ENCODE results near the gene F8A3. TPM values are rescaled to one million over a fixed set of nuclear protein-coding genes. Genes with fewer than 3 reads are reported as not detected.
"Not testable (repeated sequence)": the region's sequence is repeated elsewhere in the genome, so short reads cannot be mapped to it uniquely, and the experiment has no call there.

Gene F8A3
- total RNA-seq = 1.5 TPM

DNA sequence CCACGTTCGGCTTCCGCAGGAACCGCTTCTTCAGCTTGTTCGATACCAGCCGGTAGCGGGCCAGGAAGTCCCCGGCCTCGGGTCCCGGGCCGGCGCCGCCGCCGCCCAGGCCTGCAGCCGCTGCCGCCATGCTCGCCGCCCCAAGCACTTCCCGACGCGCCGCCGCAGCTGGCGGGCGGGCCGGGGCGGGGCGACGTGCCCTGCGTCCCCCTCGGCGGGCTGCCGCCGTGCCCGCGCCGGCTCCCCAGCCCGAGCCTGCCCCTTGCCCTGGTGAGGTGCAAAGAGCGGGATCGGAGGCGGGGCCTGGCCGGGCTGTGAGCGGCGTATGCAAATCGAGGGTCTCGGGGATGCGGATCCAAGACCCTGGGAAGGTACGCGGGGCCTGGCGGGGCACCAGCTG lies at the start of gene F8A3:
F8A3 (minus strand) TSS at position 150 of the 400 bp plus-strand sequence; CDS start at position 130, 20 bp downstream.
- not testable (repeated sequence) for H3K27me3 ChIP-seq (ENCODE audit: insufficient read depth, low read length); H3K4me1 ChIP-seq (ENCODE audit: insufficient read depth, low read length)

DNA sequence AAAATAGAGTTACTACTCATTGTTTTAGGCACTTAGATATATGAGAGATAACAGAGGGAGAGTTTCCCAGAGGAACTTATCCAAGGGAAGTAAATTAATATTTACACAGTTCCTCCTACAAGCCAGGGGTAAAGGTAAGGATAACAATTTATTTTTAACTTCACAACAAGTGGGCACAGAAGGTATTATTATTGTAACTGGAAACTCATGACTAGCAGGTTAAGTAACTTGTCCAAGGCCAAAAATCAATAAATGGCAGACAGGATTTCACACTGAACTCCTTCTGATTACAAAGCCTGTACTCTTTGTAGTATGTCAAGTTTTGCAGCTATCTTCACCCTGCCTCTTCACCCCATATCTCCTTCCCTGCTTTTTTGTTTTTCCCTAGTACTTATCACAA lies 46.9 kb upstream of the F8A3 start:
- no peaks in the 10 kb centered on the region for H3K9me3 ChIP-seq (ENCODE audit: low read depth, low read length)
- H3K27me3 ChIP-seq (ENCODE audit: insufficient read depth, low read length) = no peaks in the 10 kb centered on the region
- H3K4me1 ChIP-seq (ENCODE audit: insufficient read depth, low read length) = no peaks in the 10 kb centered on the region
- H3K4me3 ChIP-seq (ENCODE audit: low read length) = no peak overlapping the region

More for the DNA sequence above, at the start of gene F8A3:
- not testable (repeated sequence) for H3K4me3 ChIP-seq (ENCODE audit: low read length); H3K9me3 ChIP-seq (ENCODE audit: low read depth, low read length)

DNA sequence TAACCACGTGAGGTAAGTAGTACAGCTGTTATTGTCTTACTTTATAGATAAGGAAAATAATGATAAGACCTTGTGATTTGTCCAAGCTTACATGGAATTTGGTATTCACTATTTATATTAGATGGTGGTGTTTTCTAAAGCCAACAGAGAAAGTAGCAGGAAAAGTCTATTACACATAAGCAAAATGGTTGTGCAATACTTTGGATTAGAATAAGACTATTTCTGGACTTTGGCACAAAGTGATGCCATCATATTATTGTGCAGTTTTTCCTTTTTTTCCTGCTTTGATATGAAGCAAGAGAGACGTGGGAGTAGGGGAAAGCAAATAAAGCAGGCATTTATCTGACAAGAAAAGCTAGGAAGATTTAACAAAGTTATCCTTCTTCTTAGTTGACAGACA lies 36.7 kb upstream of the F8A3 start:
- H3K27me3 ChIP-seq (ENCODE audit: insufficient read depth, low read length); H3K9me3 ChIP-seq (ENCODE audit: low read depth, low read length); H3K4me3 ChIP-seq (ENCODE audit: low read length); H3K4me1 ChIP-seq (ENCODE audit: insufficient read depth, low read length): not testable (repeated sequence)

GRCh38 chrX:155491421-155491820 lies 33.0 kb upstream of the F8A3 start:
- H3K9me3 ChIP-seq (ENCODE audit: low read depth, low read length); H3K4me1 ChIP-seq (ENCODE audit: insufficient read depth, low read length); H3K4me3 ChIP-seq (ENCODE audit: low read length); H3K27me3 ChIP-seq (ENCODE audit: insufficient read depth, low read length): not testable (repeated sequence)

DNA sequence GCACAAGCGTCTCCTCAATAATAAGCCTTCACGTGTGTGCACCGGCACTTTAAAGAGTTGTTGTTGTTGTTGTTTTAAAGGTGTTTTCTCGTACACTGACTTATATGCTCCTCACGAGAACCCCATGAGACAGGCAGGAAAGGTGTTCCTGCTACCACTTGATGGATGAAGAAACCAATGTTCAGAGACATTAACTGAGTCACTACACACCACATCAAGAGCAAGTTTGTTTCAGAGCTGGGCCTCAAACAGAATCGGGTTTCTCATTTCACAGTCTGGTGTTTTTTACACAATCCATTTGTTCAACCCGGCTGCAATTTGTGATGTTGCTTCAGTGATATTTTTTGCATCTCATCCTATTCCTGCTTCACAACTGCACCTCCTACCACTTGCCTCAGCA lies 18.7 kb upstream of the F8A3 start:
- H3K27me3 ChIP-seq (ENCODE audit: insufficient read depth, low read length); H3K4me1 ChIP-seq (ENCODE audit: insufficient read depth, low read length); H3K4me3 ChIP-seq (ENCODE audit: low read length); H3K9me3 ChIP-seq (ENCODE audit: low read depth, low read length): not testable (repeated sequence)

- not testable (repeated sequence) for H3K4me1 ChIP-seq (ENCODE audit: insufficient read depth, low read length); H3K27me3 ChIP-seq (ENCODE audit: insufficient read depth, low read length); H3K9me3 ChIP-seq (ENCODE audit: low read depth, low read length); H3K4me3 ChIP-seq (ENCODE audit: low read length)
Observed at GRCh38 chrX:155466269-155466938, 8.0 kb upstream of the F8A3 start.

GRCh38 chrX:155460501-155460900 lies 2.1 kb upstream of the F8A3 start:
- H3K9me3 ChIP-seq (ENCODE audit: low read depth, low read length); H3K4me1 ChIP-seq (ENCODE audit: insufficient read depth, low read length); H3K27me3 ChIP-seq (ENCODE audit: insufficient read depth, low read length); H3K4me3 ChIP-seq (ENCODE audit: low read length): not testable (repeated sequence)

DNA sequence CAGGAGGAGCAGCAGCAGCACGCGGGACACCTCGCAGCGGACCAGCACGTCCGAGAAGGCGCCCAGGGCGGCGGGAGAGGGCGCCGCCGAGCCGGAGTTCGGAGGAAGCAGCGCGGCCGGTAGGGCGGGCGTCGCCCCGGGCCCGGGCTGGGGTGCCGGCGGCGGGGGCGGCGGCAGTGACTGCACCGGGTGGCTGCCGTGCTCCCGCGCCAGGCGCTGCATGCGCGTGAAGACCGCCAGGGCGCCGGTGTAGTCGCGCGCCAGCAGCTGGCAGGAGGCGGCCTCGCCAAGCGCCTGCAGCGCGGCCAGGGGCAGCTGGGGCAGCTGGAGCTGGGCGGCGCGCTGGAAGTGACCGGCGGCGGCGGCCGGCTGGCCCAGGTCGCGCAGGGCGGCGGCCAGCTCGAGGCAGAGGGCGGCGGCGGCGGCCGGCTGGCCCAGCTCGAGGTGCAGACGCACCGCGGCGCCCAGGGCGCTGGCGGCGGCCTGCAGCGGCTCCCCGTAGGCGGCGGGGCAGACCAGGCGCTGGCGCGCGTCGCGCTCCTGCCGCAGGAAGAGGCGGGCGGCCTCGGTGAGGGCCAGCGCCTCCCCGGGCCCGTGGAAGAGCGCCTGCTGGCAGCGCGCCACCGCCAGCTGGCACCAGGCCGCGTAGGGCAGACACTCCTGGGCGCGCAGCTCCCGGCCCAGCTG lies 516 bp downstream of the F8A3 start:
- not testable (repeated sequence) for H3K9me3 ChIP-seq (ENCODE audit: low read depth, low read length); H3K4me1 ChIP-seq (ENCODE audit: insufficient read depth, low read length); H3K27me3 ChIP-seq (ENCODE audit: insufficient read depth, low read length); H3K4me3 ChIP-seq (ENCODE audit: low read length)

DNA sequence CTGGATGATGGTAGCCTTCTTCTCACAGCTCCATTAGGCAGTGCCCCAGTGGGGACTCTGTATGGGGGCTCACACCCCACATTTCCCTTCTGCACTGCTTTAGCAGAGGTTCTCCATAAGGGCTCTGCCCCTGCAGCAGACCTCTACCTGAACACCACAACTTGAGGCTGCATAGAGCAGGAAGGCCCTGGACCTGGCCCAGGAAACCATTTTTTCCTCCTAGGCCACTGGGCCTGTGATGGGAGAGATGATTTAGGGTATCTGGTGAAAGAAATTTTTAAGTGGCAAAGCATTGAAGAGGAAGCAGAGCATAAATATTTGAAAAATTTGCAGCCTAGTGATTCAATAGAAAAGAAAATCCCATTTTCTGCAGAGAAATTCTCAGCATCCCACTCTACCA lies 17.3 kb downstream of the F8A3 start:
- Histone ChIP-seq H3K4me1 (ENCODE audit: insufficient read depth, low read length) (no peaks in the 10 kb centered on the region), H3K27me3 (ENCODE audit: insufficient read depth, low read length) (no peaks in the 10 kb centered on the region), H3K4me3 (ENCODE audit: low read length) (no peak overlapping the region), H3K9me3 (ENCODE audit: low read depth, low read length) (no peaks in the 10 kb centered on the region)

DNA sequence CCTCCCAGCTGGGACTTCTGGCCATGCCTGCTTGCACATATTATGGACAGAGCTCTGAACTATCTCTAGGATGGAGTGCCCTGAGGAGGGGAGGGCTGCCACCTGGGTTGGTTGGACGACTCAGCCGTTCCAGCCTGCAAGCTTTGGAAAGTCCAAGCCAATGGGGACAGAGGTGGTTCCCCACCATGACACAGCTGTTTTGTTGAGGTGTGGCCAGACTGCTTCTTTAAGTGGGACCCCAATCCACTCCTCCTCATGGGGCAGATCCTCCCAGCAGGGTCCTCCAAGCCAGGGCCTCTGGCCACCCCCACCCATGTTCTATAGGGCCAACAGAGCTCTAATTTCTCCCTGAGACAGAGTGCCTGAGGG lies 22.7 kb downstream of the F8A3 start:
- H3K4me3 ChIP-seq (ENCODE audit: low read length) = no peak overlapping the region
- no peaks in the 10 kb centered on the region for H3K9me3 ChIP-seq (ENCODE audit: low read depth, low read length)
- no peaks in the 10 kb centered on the region for H3K27me3 ChIP-seq (ENCODE audit: insufficient read depth, low read length)
- H3K4me1 ChIP-seq (ENCODE audit: insufficient read depth, low read length) = no peaks in the 10 kb centered on the region

- H3K27me3 ChIP-seq (ENCODE audit: insufficient read depth, low read length) = no peaks in the 10 kb centered on the region
- H3K9me3 ChIP-seq (ENCODE audit: low read depth, low read length) = no peaks in the 10 kb centered on the region
- H3K4me3 ChIP-seq (ENCODE audit: low read length) = no peak overlapping the region
- H3K4me1 ChIP-seq (ENCODE audit: insufficient read depth, low read length) = no peaks in the 10 kb centered on the region
Observed at GRCh38 chrX:155434906-155435743, 23.3 kb downstream of the F8A3 start.

DNA sequence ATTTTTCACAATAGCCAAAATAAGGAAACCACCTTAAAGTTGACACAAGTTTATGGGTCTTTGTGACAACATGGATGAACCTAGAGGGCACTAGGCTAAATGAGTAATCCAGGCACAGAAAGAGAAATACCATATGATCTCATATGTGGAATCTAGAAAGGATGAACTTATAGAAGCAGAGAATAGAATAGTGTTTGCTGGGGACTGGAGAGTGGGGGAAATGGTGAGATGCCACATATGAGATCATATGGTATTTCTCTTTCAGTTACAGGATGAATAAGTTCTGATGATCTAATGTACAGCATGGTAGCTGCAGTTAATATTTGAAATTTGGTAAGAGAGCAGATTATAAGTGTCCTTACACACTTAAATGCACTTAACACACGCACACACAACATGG lies 40.7 kb downstream of the F8A3 start:
- Histone ChIP-seq H3K9me3 (ENCODE audit: low read depth, low read length) (no peaks in the 10 kb centered on the region), H3K4me3 (ENCODE audit: low read length) (no peak overlapping the region), H3K27me3 (ENCODE audit: insufficient read depth, low read length) (no peaks in the 10 kb centered on the region), H3K4me1 (ENCODE audit: insufficient read depth, low read length) (no peaks in the 10 kb centered on the region)

Other genes with a start within 250 kb of the F8A3 start
- 12.6 TPM for gene VBP1, start 242.2 kb downstream of the F8A3 start, total RNA-seq
- 3.7 TPM for gene RAB39B, start 194.1 kb downstream of the F8A3 start, total RNA-seq
- 2.6 TPM for gene CLIC2, start 124.0 kb downstream of the F8A3 start, total RNA-seq
- gene F8A2, start 76.5 kb downstream of the F8A3 start, total RNA-seq = not detected
- gene SPRY3, start 154.0 kb upstream of the F8A3 start, total RNA-seq = 0.84 TPM
- gene TMLHE, start 154.3 kb upstream of the F8A3 start, total RNA-seq = 13.1 TPM